BJ (cell line): Measurements from ENCODE around the gene PRKCZ. TPM values are rescaled to one million over a fixed set of nuclear protein-coding genes. Genes with fewer than 3 reads are reported as not detected.

Experiments used
- CTCF ChIA-PET: fragments of 350-600 bp; formaldehyde crosslinking; extraction: SDS; loops from one replicate; lab custom pipeline; 2021; ENCODE audit warnings: antibody characterized with exemption, inconsistent platforms; lab: Yijun Ruan, JAX
- POLR2A ChIA-PET: fragments of 300-600 bp; sonication (Branson Sonifier 250); formaldehyde crosslinking; extraction: SDS; loops from one replicate; lab custom pipeline; 2021; ENCODE audit warnings: antibody characterized with exemption; lab: Charles Lee
- DNase-seq: peaks from one replicate; pipeline ENCODE4 v3.0.0-alpha.2; 2011; ENCODE audit warnings: low read depth
- H3K27me3 ChIP-seq: 2 replicates; pipeline ENCODE4 v1.6.0; 2011; ENCODE audit warnings: low read length; ENCODE audit not compliant: control insufficient read depth, insufficient read depth
- H3K36me3 ChIP-seq: 2 replicates; pipeline ENCODE4 v1.5.1; 2011; ENCODE audit warnings: low read length; ENCODE audit not compliant: control insufficient read depth, insufficient read depth
- H3K4me3 ChIP-seq: 2 replicates; pipeline ENCODE4 v1.5.1; 2011; ENCODE audit warnings: low read depth, mild to moderate bottlenecking, control low read depth, low read length
- polyA plus RNA-seq: library from polyadenylated mRNA; depleted of rRNA; stranded (reverse); fragments of >200 nt; gene quantifications from 2 replicates; pipeline ENCODE4 v1.2.3, GENCODE V29; 2011
- TF ChIP-seq, protein P1 (sequence below): IDR thresholded peaks from 2 replicates; pipeline ENCODE4 v1.5.1; 2011; ENCODE audit warnings: low read depth, mild to moderate bottlenecking, control low read depth, inconsistent platforms, low read length, moderate library complexity; ENCODE audit not compliant: insufficient read depth

Gene PRKCZ
- polyA plus RNA-seq, 1 experiment = 2.3 TPM

DNA sequence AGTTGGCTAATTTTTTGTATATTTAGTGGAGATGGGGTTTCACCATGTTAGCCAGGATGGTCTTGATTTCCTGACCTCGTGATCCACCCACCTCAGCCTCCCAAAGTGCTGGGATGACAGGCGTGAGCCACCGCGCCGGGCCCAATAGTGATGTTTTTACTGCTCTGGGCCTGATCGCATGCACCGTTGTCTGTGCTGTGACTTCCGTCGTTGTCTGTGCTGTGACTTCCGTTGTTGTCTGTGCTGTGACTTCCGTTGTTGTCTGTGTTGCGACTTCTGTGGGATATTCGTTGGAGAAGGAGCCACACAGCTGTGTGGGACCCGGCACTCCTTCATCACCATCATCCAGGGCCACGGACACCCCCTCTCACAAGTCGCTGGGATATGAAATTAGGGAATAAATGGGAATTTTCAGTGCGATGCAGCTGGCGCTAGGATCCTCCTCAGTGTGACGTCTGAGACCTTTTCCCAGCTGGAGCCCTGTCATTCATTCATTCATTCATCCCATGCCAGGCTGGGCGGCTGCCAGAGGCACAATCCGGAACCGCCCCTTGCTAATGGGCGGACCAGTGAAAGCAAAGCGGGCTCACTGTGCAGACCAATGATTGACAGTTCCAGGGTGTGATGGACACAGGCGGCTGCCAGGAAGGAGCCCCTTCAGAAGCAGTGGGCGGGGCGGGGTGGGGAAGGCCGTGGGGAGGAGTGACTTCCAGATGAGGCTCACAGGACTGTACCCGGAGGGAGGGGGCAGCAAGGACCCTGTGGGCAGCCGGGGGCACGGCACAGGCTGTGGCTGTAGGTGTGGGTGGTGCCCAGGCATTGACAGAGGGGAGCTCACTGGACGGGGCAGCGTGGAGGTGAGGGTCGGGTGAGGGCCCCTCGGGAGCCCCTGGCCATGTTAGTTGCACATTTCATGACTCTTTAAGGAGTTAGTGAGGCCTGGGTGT is 48.9 kb downstream of the PRKCZ start:
- CTCF ChIA-PET = no interaction called here
- DNase-seq = no peak
- POLR2A ChIA-PET = no interaction called here
- Histone ChIP-seq H3K36me3 (no peaks in the 10 kb centered on the region), H3K4me3 (no peak overlapping the region), H3K27me3 (no peaks in the 10 kb centered on the region)
- TF ChIP-seq, protein P1, sequence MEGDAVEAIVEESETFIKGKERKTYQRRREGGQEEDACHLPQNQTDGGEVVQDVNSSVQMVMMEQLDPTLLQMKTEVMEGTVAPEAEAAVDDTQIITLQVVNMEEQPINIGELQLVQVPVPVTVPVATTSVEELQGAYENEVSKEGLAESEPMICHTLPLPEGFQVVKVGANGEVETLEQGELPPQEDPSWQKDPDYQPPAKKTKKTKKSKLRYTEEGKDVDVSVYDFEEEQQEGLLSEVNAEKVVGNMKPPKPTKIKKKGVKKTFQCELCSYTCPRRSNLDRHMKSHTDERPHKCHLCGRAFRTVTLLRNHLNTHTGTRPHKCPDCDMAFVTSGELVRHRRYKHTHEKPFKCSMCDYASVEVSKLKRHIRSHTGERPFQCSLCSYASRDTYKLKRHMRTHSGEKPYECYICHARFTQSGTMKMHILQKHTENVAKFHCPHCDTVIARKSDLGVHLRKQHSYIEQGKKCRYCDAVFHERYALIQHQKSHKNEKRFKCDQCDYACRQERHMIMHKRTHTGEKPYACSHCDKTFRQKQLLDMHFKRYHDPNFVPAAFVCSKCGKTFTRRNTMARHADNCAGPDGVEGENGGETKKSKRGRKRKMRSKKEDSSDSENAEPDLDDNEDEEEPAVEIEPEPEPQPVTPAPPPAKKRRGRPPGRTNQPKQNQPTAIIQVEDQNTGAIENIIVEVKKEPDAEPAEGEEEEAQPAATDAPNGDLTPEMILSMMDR = no peak

DNA sequence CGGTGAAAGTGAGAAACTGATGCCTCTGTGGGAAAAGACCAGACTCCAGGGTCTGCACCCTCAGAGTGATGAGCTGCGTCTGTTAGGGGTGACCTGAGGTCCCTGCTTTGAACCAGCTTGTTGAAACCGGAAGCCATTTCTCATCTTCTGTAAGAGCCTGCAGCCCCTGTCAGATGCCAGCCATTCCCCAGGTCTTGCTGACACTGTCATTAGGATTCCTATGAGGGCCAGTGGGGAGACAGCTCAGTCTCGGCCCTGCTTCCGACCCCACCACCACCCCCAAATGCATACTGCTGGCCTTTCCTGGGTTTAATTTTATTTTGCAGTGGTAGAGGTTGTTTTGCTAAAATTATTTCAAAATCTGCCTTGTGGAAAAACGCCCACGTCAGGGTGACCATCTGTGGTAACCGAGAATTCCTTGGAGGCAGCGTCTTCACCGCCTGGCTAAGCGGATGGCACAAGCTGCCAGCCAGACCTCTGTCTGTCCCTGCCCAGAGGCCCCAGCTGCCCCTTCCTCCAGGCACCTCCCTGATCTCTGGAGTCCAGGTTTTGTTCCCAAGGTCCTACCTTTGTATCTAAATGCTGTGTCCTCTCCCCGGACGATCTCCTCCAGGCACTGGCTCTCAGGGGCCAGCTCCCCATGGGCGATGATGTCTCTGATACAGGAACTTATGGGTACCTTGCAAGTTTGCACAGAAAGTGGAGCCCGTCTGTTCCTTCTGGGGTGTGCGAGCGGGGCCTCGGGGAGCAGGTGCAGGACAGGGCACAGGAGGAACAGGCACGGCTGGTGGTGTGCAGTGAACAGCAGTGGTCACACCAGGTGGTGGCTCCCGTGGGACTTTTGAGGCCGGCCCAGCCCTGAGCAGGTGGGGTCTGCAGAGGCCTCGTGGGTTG is 49.9 kb downstream of the PRKCZ start:
- TF ChIP-seq, protein P1 = no peak
- no peaks in the 10 kb centered on the region for H3K27me3 ChIP-seq
- no peak for DNase-seq
- CTCF ChIA-PET = no interaction called here
- H3K36me3 ChIP-seq = no peaks in the 10 kb centered on the region
- H3K4me3 ChIP-seq = no peak overlapping the region
- POLR2A ChIA-PET = no interaction called here

DNA sequence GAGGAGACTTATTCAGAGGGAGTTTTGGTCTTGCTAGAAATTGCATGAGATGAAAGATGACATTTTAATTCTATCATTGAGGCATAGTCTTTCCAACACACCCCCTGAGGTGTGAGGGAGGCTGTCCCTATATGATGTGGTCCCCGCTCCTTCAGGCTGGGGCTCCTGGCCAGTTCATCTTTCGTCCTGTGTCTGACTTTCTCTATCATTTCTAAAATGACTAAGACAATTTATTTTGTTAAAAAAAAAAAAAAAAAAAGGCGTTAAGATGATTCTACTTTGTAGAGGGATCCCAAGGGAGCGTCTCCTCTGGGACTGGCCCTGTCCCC is 50.5 kb downstream of the PRKCZ start:
- POLR2A ChIA-PET = no interaction called here
- no peak overlapping the region for H3K4me3 ChIP-seq
- no peaks in the 10 kb centered on the region for H3K27me3 ChIP-seq
- CTCF ChIA-PET = no interaction called here
- no peak for DNase-seq
- TF ChIP-seq, protein P1 = no peak
- no peaks in the 10 kb centered on the region for H3K36me3 ChIP-seq

DNA sequence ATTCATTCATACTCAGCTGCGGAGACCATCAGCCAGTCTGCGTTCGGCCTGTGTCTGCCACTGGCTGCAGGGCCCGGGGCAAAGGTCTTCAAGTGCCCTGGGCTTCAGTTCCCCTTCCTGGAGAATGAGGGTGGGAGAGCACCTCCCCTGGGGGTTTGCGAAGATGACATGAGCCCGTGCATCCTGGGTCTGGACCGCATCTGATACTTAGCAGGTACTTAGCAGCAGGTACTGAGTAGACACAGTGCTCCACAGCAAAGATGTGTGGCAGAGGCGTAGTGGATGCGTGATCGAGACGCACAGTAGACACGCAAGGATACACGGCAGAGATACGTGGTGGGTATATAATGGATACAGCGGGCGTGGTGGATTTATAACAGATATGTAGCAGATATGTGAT is 51.3 kb downstream of the PRKCZ start:
- TF ChIP-seq, protein P1 = no peak
- no peaks in the 10 kb centered on the region for H3K36me3 ChIP-seq
- no peaks in the 10 kb centered on the region for H3K27me3 ChIP-seq
- ChIA-PET POLR2A (no interaction called here), CTCF (no interaction called here)
- DNase-seq = no peak
- H3K4me3 ChIP-seq = no peak overlapping the region

DNA sequence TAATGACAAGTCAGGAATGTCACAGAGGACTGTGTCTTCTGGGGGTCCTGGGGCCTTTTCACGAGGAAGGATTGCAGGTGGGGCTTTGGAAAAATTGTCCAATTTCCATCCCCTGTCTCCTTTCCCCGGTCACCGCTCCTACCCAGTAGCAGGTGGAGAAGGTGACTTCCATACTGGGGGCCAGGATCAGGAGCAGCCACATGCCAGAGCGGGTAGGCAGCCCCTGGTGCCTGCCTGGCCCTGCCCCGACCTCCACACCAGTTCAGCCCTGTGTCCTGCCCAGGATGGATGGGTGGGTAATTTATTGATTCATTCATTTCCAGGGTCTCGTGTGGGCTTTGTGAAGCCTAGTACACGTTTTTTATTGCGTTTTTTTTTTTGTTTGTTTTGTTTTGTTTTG is 51.7 kb downstream of the PRKCZ start:
- no peak overlapping the region for H3K4me3 ChIP-seq
- ChIA-PET POLR2A (no interaction called here), CTCF (no interaction called here)
- TF ChIP-seq, protein P1 = no peak
- no peaks in the 10 kb centered on the region for H3K36me3 ChIP-seq
- no peak for DNase-seq
- H3K27me3 ChIP-seq = no peaks in the 10 kb centered on the region
